ENCODE data around the gene OR5D14.

The OR5D14 gene

DNA sequence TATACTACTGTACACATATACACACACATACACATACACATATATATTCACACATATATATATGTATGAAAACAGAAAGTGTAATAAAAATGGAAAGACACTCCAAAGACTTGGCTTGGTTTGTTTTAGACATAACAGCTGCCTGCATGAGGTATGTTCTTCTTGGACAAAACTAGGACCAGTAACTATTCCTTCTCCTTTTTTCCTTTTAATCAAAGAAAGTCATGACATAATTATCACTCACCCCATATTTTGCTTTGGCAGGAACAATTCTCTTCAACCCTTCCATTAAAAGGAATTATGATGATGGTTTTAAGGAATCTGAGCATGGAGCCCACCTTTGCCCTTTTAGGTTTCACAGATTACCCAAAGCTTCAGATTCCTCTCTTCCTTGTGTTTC, at the start of gene OR5D14:
OR5D14 (plus strand) TSS at position 301 of the 400 bp plus-strand sequence; CDS start at position 301, 0 bp downstream.
- DNase-seq: no peak

DNA sequence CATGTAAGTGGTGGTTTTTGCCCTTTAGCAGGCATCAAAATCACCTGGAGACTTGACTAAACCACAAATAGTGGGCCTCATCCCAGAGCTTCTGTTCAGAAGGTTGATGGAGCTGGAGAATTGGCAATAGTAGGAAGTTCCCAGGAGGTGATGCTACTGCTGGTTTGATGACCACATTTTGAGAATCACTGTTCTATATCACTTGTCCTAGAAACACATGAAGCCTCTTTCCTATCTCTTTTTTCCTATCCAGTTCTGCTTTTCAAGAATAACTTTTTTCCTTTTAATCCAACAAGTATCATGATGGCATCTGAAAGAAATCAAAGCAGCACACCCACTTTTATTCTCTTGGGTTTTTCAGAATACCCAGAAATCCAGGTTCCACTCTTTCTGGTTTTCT, 22.2 kb upstream of the OR5D14 start, which contains the start of gene OR5D13:
OR5D13 (plus strand) TSS at position 301 of the 400 bp plus-strand sequence; CDS start at position 301, 0 bp downstream.
- DNase-seq: no peak

DNA sequence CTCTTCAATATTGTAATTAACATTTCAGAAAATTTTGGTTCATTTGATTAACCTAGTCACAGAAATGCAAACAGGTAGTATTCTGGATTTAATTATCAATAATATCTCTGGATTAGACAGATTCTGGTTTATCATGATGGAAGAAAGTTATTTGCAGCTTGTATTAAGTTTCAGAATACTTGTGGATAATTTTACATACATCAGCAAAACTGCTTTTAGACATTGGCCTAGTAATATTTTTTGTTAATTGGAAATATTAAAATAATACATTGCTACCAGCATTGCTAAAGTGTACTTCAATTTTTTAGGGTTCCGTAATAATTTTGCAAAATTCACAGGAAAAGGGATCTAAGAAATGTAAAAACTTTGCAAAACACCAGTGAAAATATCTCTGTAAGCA, 3.8 kb upstream of the OR5D14 start:
- DNase-seq: no peak

DNA sequence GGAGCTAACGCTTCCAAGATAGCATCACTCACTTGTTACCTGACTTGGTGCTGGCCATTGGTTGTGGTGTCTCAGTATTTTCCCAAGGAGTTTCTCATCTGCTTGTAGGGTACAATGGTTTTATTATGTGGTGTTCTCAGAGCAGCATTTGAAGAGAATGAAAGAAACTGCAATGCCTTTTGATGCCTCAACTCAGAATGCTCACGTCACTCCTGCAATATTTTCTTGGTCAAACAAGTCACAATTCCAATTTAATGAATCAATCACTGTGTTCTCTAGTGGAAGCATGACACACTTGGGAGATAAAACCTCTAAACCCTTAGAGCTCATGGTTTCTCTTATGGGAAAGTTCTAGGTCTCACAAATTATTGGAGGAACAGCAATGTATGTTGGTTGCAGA, 2.0 kb upstream of the OR5D14 start:
- DNase-seq: no peak

DNA sequence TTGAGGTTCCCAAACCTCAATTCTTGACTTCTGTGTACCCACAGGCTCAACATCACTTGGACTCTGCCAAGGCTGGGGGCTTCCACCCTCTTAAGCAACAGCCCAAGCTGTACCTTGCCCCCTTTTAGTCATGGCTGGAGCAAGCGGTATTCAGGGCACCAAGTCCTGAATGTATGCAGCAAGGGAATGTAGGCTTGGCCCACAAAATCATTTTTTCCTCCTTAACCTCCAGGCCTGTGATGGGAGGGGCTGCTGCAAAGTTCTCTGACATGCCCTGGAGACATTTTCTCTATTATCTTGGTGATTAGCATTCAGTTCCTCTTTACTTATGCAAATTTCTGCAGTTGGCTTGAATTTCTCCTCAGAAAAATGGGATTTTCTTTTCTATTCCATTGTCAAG, 10.9 kb downstream of the OR5D14 start:
- DNase-seq: no peak

DNA sequence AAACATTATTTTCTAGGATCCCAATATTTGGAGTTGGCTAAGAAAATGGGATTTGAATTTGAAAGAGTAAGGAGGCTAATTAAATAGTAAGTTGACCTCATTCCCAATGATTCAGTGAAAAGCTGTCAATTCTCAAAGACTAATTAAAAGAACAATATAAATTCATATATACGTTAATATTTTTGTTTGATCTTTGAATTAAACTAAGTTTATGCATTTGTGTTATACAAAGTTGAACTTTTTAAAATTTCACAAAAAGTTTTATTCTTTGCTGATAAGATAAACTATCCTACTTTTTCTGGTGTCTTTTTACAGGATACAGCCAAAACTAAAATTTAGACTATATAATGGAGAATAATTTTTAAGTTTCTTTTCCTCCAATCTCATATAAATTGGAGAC, 15.7 kb downstream of the OR5D14 start, which contains the start of gene OR5L1:
OR5L1 (plus strand) TSS at position 301 of the 400 bp plus-strand sequence. CDS start 100 bp downstream, outside the sequence.
- no peak for DNase-seq

DNA sequence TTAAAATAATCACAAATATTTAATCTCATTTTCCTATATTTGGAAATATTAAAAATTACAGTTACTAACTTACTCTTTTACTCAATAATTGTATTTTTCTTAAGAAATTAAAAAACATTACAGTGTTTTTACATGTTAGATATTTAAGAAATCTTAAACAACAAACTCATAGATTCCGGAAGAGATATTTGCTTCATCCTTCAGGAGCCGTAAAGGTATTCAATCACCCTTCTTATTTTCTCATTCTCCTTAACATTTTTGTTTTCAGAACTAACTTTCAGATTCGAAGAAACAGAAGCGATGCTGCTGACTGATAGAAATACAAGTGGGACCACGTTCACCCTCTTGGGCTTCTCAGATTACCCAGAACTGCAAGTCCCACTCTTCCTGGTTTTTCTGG, 24.0 kb downstream of the OR5D14 start, which contains the start of gene OR5D18:
OR5D18 (plus strand) TSS at position 301 of the 400 bp plus-strand sequence; CDS start at position 301, 0 bp downstream.
- no peak for DNase-seq

DNA sequence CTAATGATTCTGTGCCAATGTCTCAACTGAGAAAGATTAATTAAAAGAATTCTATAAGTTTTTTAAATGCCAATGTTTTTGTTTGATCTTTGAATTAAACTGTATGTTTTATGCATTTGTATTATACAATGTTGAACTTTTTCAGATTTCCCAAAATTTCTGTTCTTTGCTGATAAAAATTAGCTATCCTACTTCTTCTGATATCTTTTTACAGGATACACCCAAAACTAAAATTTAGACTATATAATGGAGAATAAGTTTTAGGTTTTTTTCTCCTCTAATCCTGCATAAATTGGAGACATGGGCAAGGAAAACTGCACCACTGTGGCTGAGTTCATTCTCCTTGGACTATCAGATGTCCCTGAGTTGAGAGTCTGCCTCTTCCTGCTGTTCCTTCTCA, 31.6 kb downstream of the OR5D14 start, which contains the start of gene OR5L2:
OR5L2 (plus strand) TSS at position 301 of the 400 bp plus-strand sequence; CDS start at position 301, 0 bp downstream.
- no peak for DNase-seq

DNA sequence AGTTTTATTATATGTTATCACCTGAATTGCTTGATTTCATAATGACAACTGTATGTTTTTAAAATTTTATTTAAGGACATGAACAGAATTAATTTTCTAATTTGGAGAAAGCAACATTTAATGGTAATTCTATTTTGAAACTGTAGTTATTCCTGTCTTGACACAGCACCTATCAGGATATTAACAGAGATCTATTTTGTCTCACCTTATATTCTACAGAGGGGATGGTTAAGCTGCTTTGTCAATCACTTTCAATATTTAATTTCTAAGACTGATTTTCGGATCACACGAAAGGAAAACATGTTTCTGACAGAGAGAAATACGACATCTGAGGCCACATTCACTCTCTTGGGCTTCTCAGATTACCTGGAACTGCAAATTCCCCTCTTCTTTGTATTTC, 43.1 kb downstream of the OR5D14 start, which contains the start of gene OR5D16:
OR5D16 (plus strand) TSS at position 301 of the 400 bp plus-strand sequence; CDS start at position 301, 0 bp downstream.
- DNase-seq: no peak
